ENCODE results near the gene F10. TPM values are rescaled to one million over a fixed set of nuclear protein-coding genes. Genes with fewer than 3 reads are reported as not detected.
"Not testable (repeated sequence)": the region's sequence is repeated elsewhere in the genome, so short reads cannot be mapped to it uniquely, and the experiment has no call there.

Gene F10
- total RNA-seq, 1 experiment from 2014 or later: not detected

- H3K27ac ChIP-seq: no peak within 1 kb of the TSS
- POLR2A ChIA-PET (ENCODE audit: unreplicated experiment): interaction anchor here (0.6 kb wide), 1 partner anchor 249 kb away, joined by 4 read pairs; no protein-coding TSS in a partner anchor
- no peaks in the 10 kb centered on the region for H3K9me2 ChIP-seq (ENCODE audit: insufficient read depth)
- H3K79me2 ChIP-seq (ENCODE audit: low read depth): no peaks in the 10 kb centered on the region
- H2AFZ ChIP-seq: no peak within 1 kb of the TSS
- no peaks in the 10 kb centered on the region for H3K9me3 ChIP-seq (ENCODE audit: insufficient read depth, low read depth)
- peak in 1 of 2 experiments; percentile 61 for DNase-seq
- H3F3A ChIP-seq (ENCODE audit: insufficient read depth, low read depth): peaks cover 19% of the 10 kb centered on the region
- BruUV-seq (replicated peaks): no TSS peak
- no peak for TF ChIP-seq CTCF (conservative IDR thresholded peaks at IDR 0.05)
- no peak for TF ChIP-seq EZH2 (IDR thresholded peaks at IDR 0.05; ENCODE audit: low read depth)
- H3K27me3 ChIP-seq (ENCODE audit: insufficient read depth, low read depth): no peaks in the 10 kb centered on the region
- peaks cover 8% of the 10 kb centered on the region for H3K4me1 ChIP-seq (replicated peaks; ENCODE audit: insufficient read depth)
- intact Hi-C loops (cut with micrococcal nuclease; ENCODE audit: unreplicated experiment): no loop called here
- H3K36me3 ChIP-seq (ENCODE audit: low read depth): no peaks in the 10 kb centered on the region
- peak within 1 kb of the TSS; percentile 48 for H3K4me2 ChIP-seq
- no peaks in the 10 kb centered on the region; the same call in 1 of the 2 replicates for H4K20me1 ChIP-seq (ENCODE audit: insufficient read depth)
- no peak within 1 kb of the TSS for H3K4me3 ChIP-seq
- CTCF ChIA-PET: no interaction called here
Observed at GRCh38 chr13:113105032-113105920, 17.3 kb upstream of the F10 start, which contains the start of gene F7. Gene F7 (plus strand): TSS chr13:113105791. CDS start chr13:113105842, 51 bp downstream.

GRCh38 chr13:113105921-113106452, 16.6 kb upstream of the F10 start:
- no TSS peak for BruUV-seq (replicated peaks)
- Histone ChIP-seq H3K27me3 (ENCODE audit: insufficient read depth, low read depth) (no peaks in the 10 kb centered on the region), H3K79me2 (ENCODE audit: low read depth) (no peaks in the 10 kb centered on the region), H3K27ac (no peak overlapping the region), H3K9me3 (ENCODE audit: insufficient read depth, low read depth) (no peaks in the 10 kb centered on the region), H3K4me3 (no peak overlapping the region), H3F3A (ENCODE audit: insufficient read depth, low read depth) (peaks cover 19% of the 10 kb centered on the region), H3K4me1 (replicated peaks; ENCODE audit: insufficient read depth) (peaks cover 8% of the 10 kb centered on the region), H2AFZ (no peak overlapping the region), H3K9me2 (ENCODE audit: insufficient read depth) (no peaks in the 10 kb centered on the region), H3K36me3 (ENCODE audit: low read depth) (no peaks in the 10 kb centered on the region), H3K4me2 (peak overlapping the region; percentile 48; the same call in 1 of the 2 replicates), H4K20me1 (ENCODE audit: insufficient read depth) (no peaks in the 10 kb centered on the region; the same call in 1 of the 2 replicates)
- TF ChIP-seq EZH2 (IDR thresholded peaks at IDR 0.05; ENCODE audit: low read depth): no peak
- TF ChIP-seq CTCF (conservative IDR thresholded peaks at IDR 0.05): no peak
- intact Hi-C loops (cut with micrococcal nuclease; ENCODE audit: unreplicated experiment): no loop called here
- no peak for DNase-seq
- POLR2A ChIA-PET (ENCODE audit: unreplicated experiment): no interaction called here
- CTCF ChIA-PET: no interaction called here

GRCh38 chr13:113106711-113107351, 15.8 kb upstream of the F10 start:
- ChIA-PET CTCF (no interaction called here), POLR2A (ENCODE audit: unreplicated experiment) (no interaction called here)
- no peaks in the 10 kb centered on the region for H3K27me3 ChIP-seq (ENCODE audit: insufficient read depth, low read depth)

GRCh38 chr13:113108521-113108920, 14.1 kb upstream of the F10 start:
- intact Hi-C loops (cut with micrococcal nuclease; ENCODE audit: unreplicated experiment); H3K27me3 ChIP-seq (ENCODE audit: insufficient read depth, low read depth); H3K36me3 ChIP-seq (ENCODE audit: low read depth); H4K20me1 ChIP-seq (ENCODE audit: insufficient read depth); H3K27ac ChIP-seq; BruUV-seq (replicated peaks); H3K9me3 ChIP-seq (ENCODE audit: insufficient read depth, low read depth); H3K79me2 ChIP-seq (ENCODE audit: low read depth); DNase-seq; H3K4me3 ChIP-seq; CTCF ChIA-PET; H2AFZ ChIP-seq; H3K4me1 ChIP-seq (replicated peaks; ENCODE audit: insufficient read depth); H3K4me2 ChIP-seq; POLR2A ChIA-PET (ENCODE audit: unreplicated experiment); H3K9me2 ChIP-seq (ENCODE audit: insufficient read depth): not testable (repeated sequence)
- peaks cover 19% of the 10 kb centered on the region for H3F3A ChIP-seq (ENCODE audit: insufficient read depth, low read depth)

More at GRCh38 chr13:113106711-113107351, 15.8 kb upstream of the F10 start:
- H4K20me1 ChIP-seq (ENCODE audit: insufficient read depth): no peaks in the 10 kb centered on the region; the same call in 1 of the 2 replicates
- H3K4me2 ChIP-seq: no peak overlapping the region
- H3F3A ChIP-seq (ENCODE audit: insufficient read depth, low read depth): peaks cover 19% of the 10 kb centered on the region
- no peak overlapping the region for H3K4me3 ChIP-seq
- H2AFZ ChIP-seq: no peak overlapping the region
- TF ChIP-seq CTCF (conservative IDR thresholded peaks at IDR 0.05): no peak
- TF ChIP-seq EZH2 (IDR thresholded peaks at IDR 0.05; ENCODE audit: low read depth): no peak
- BruUV-seq (replicated peaks): no TSS peak
- peaks cover 8% of the 10 kb centered on the region for H3K4me1 ChIP-seq (replicated peaks; ENCODE audit: insufficient read depth)
- intact Hi-C loops (cut with micrococcal nuclease; ENCODE audit: unreplicated experiment): no loop called here
- no peaks in the 10 kb centered on the region for H3K36me3 ChIP-seq (ENCODE audit: low read depth)
- no peaks in the 10 kb centered on the region for H3K79me2 ChIP-seq (ENCODE audit: low read depth)
- DNase-seq: no peak
- no peaks in the 10 kb centered on the region for H3K9me3 ChIP-seq (ENCODE audit: insufficient read depth, low read depth)
- no peaks in the 10 kb centered on the region for H3K9me2 ChIP-seq (ENCODE audit: insufficient read depth)
- H3K27ac ChIP-seq: no peak overlapping the region

All from PC-9 (cell line).